Neuronal stem cell (in vitro differentiated cells): Measurements from ENCODE around the gene SERTAD2.
A peak's percentile ranks its signal among the peaks of the same experiment; 100 is the strongest.

Experiments
- DNase-seq: peaks from one replicate; pipeline ENCODE4 v3.0.0-alpha.2; 2013; ENCODE audit warnings: low spot score
- H2AFZ ChIP-seq: one replicate; pipeline ENCODE4 v1.6.1; 2013; ENCODE audit warnings: mild to moderate bottlenecking, low read length, inconsistent platforms
- H2AK5ac ChIP-seq: 2 replicates; pipeline ENCODE4 v1.6.1; 2013; ENCODE audit warnings: low read depth, mild to moderate bottlenecking, inconsistent platforms, low read length, moderate library complexity, mixed read lengths
- H2BK120ac ChIP-seq: 2 replicates; pipeline ENCODE4 v1.6.1; 2013; ENCODE audit warnings: low read depth, mild to moderate bottlenecking, inconsistent platforms, low read length, moderate library complexity, mixed read lengths
- H2BK12ac ChIP-seq: one replicate; pipeline ENCODE4 v1.6.1; 2013; ENCODE audit warnings: low read length, inconsistent platforms
- H2BK15ac ChIP-seq: 2 replicates; pipeline ENCODE4 v1.6.1; 2013; ENCODE audit warnings: mild to moderate bottlenecking, low read length, inconsistent platforms, mixed read lengths
- H2BK5ac ChIP-seq: one replicate; pipeline ENCODE4 v1.6.1; 2013; ENCODE audit warnings: inconsistent platforms, mild to moderate bottlenecking, low read length, moderate library complexity
- H3K14ac ChIP-seq: one replicate; pipeline ENCODE4 v1.6.1; 2013; ENCODE audit warnings: low read length, inconsistent platforms
- H3K18ac ChIP-seq: 2 replicates; pipeline ENCODE4 v1.6.1; 2013; ENCODE audit warnings: low read length, inconsistent platforms
- H3K23ac ChIP-seq: 2 replicates; pipeline ENCODE4 v1.6.1; 2013; ENCODE audit warnings: low read depth, mild to moderate bottlenecking, mixed read lengths, low read length, inconsistent platforms; ENCODE audit not compliant: poor library complexity
- H3K27ac ChIP-seq: replicated peaks from 3 replicates; pipeline ENCODE4 v1.5.1; 2013; ENCODE audit warnings: low read length, inconsistent platforms
- H3K27me3 ChIP-seq, 3 experiments: 2 replicates each; pipeline ENCODE4 v1.6.1; 2013; ENCODE audit warnings: low read length in 3 of 3, mild to moderate bottlenecking in 2 of 3, inconsistent platforms in 1 of 3, low read depth in 1 of 3, mixed read lengths in 1 of 3, moderate library complexity in 1 of 3; ENCODE audit not compliant: control insufficient read depth in 3 of 3, insufficient read depth in 3 of 3
- H3K36me3 ChIP-seq, 2 donors: replicated peaks in 1 of 2; 2 replicates each; pipeline ENCODE4 v1.6.1; 2013; ENCODE audit warnings: low read length in 2 of 2; ENCODE audit not compliant: control insufficient read depth in 2 of 2, insufficient read depth in 2 of 2
- H3K4ac ChIP-seq: 2 replicates; pipeline ENCODE4 v1.6.1; 2013; ENCODE audit warnings: inconsistent platforms, mild to moderate bottlenecking, low read length, moderate library complexity
- H3K4me1 ChIP-seq, 2 donors: 1 replicate in 1 of 2; 2 replicates in 1 of 2; pipeline ENCODE4 v1.6.1; 2013; ENCODE audit warnings: low read length in 2 of 2, low read depth in 1 of 2; ENCODE audit not compliant: control insufficient read depth in 2 of 2, insufficient read depth in 1 of 2
- H3K4me2 ChIP-seq: one replicate; pipeline ENCODE4 v1.6.1; 2013; ENCODE audit warnings: mild to moderate bottlenecking, low read length, inconsistent platforms; ENCODE audit not compliant: insufficient read depth, poor library complexity, severe bottlenecking
- H3K4me3 ChIP-seq, 2 donors: 2 replicates each; pipeline ENCODE4 v1.5.1; 2013; ENCODE audit warnings: low read length in 2 of 2, mild to moderate bottlenecking in 2 of 2, inconsistent platforms in 1 of 2, moderate library complexity in 1 of 2
- H3K79me1 ChIP-seq: one replicate; pipeline ENCODE4 v1.6.1; 2013; ENCODE audit warnings: low read depth, mild to moderate bottlenecking, inconsistent platforms, low read length, moderate library complexity
- H3K9ac ChIP-seq: one replicate; pipeline ENCODE4 v1.6.1; 2013; ENCODE audit warnings: mild to moderate bottlenecking, low read depth, low read length, inconsistent platforms; ENCODE audit not compliant: poor library complexity
- H3K9me3 ChIP-seq, 2 donors: replicated peaks in 1 of 2; 2 replicates each; pipeline versions ENCODE3 to v1.6.1; 2013; ENCODE audit warnings: low read length in 2 of 2, mild to moderate bottlenecking in 2 of 2, inconsistent platforms in 1 of 2, low read depth in 1 of 2, mixed read lengths in 1 of 2, moderate library complexity in 1 of 2; ENCODE audit not compliant: control insufficient read depth in 2 of 2, insufficient read depth in 1 of 2
- H4K8ac ChIP-seq: one replicate; pipeline ENCODE4 v1.6.1; 2013; ENCODE audit warnings: low read depth, mild to moderate bottlenecking, inconsistent platforms, low read length, moderate library complexity
- H4K91ac ChIP-seq: one replicate; pipeline ENCODE4 v1.6.1; 2013; ENCODE audit warnings: low read length, low read depth, mild to moderate bottlenecking, inconsistent platforms; ENCODE audit not compliant: poor library complexity
- WGBS, 2 donors: extraction: QIAGEN DNeasy Blood & Tissue Kit; methylation state at CpG; one replicate each; pipeline ENCODE4 v1.1.7; 2013; ENCODE audit warnings: missing lambda C conversion rate in 2 of 2, mixed read lengths in 1 of 2; ENCODE audit not compliant: insufficient read length in 2 of 2, insufficient replicate concordance in 1 of 2; ENCODE audit errors: extremely low coverage in 2 of 2; 5-methylcytosine and 5-hydroxymethylcytosine counted together

SERTAD2 gene

DNA sequence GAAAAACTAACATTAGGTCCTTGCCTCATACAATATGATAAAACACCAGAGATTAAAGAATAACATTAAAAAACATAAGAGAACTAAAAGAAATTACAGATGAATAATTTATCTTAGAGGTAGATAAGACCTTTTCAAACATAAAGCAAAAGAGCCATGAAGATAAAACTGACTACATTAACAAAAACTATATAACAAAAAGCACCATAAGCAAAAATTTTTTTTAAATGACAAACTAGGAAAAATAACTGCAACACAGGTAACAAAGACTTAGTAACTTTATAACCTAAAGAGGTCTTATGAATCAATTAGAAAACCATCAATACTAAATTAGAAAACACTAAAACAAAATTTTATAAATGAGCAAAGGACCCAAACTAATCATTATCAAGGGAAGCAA, 16.3 kb upstream of the SERTAD2 start:
- no peak overlapping the region for H2AFZ ChIP-seq
- no peak overlapping the region for H4K8ac ChIP-seq
- H2AK5ac ChIP-seq, result no peak overlapping the region
- H3K36me3 ChIP-seq, result no peaks in the 10 kb centered on the region
- H3K9me3 ChIP-seq, result no peaks in the 10 kb centered on the region
- no peak overlapping the region for H3K23ac ChIP-seq
- H3K4me3 ChIP-seq, result no peak overlapping the region
- peaks cover 0 to 6% of the 10 kb centered on the region in 2 donors for H3K4me1 ChIP-seq
- H2BK5ac ChIP-seq, result no peak overlapping the region
- H3K4ac ChIP-seq, result no peak overlapping the region
- H3K27ac ChIP-seq, result no peak overlapping the region
- no peaks in the 10 kb centered on the region for H3K79me1 ChIP-seq
- H2BK15ac ChIP-seq, result no peak overlapping the region
- H3K4me2 ChIP-seq, result no peak overlapping the region
- no peak overlapping the region for H4K91ac ChIP-seq
- no peaks in the 10 kb centered on the region for H3K27me3 ChIP-seq
- no peak overlapping the region for H2BK120ac ChIP-seq
- H3K9ac ChIP-seq, result no peak overlapping the region
- H3K18ac ChIP-seq, result no peak overlapping the region
- DNase-seq, result no peak
- no peak overlapping the region for H3K14ac ChIP-seq
- H2BK12ac ChIP-seq, result no peak overlapping the region

GRCh38 chr2:64669288-64669687, 15.6 kb upstream of the SERTAD2 start:
- Histone ChIP-seq H3K27ac (no peak overlapping the region), H3K4me2 (no peak overlapping the region), H3K14ac (no peak overlapping the region), H4K91ac (no peak overlapping the region), H2AFZ (no peak overlapping the region), H3K4ac (no peak overlapping the region), H2BK5ac (no peak overlapping the region), H3K79me1 (no peaks in the 10 kb centered on the region), H3K23ac (no peak overlapping the region), H3K9ac (no peak overlapping the region), H3K27me3 (no peaks in the 10 kb centered on the region), H2BK15ac (no peak overlapping the region), H3K18ac (no peak overlapping the region), H3K4me1 (peaks cover 0 to 6% of the 10 kb centered on the region in 2 donors), H2BK12ac (no peak overlapping the region), H2AK5ac (no peak overlapping the region), H3K36me3 (no peaks in the 10 kb centered on the region), H4K8ac (no peak overlapping the region), H3K4me3 (no peak overlapping the region), H3K9me3 (no peaks in the 10 kb centered on the region), H2BK120ac (no peak overlapping the region)
- no peak for DNase-seq
- no CpG with 5 or more reads among the region's 2 CpGs for WGBS, 2 donors

- H2BK120ac ChIP-seq, result no peak overlapping the region
- H3K79me1 ChIP-seq, result no peaks in the 10 kb centered on the region
- no peak overlapping the region for H4K91ac ChIP-seq
- WGBS, 2 donors, result no CpG with 5 or more reads among the region's 3 CpGs
- H3K4ac ChIP-seq, result no peak overlapping the region
- no peak overlapping the region for H3K27ac ChIP-seq
- no peak overlapping the region for H3K4me2 ChIP-seq
- H3K23ac ChIP-seq, result no peak overlapping the region
- no peak overlapping the region for H4K8ac ChIP-seq
- DNase-seq, result no peak
- H2BK15ac ChIP-seq, result no peak overlapping the region
- H2BK5ac ChIP-seq, result no peak overlapping the region
- no peak overlapping the region for H3K4me3 ChIP-seq
- peaks cover 0 to 6% of the 10 kb centered on the region in 2 donors for H3K4me1 ChIP-seq
- H3K9ac ChIP-seq, result no peak overlapping the region
- H3K27me3 ChIP-seq, result no peaks in the 10 kb centered on the region
- H3K36me3 ChIP-seq, result no peaks in the 10 kb centered on the region
- H3K9me3 ChIP-seq, result no peaks in the 10 kb centered on the region
- no peak overlapping the region for H2AK5ac ChIP-seq
- no peak overlapping the region for H3K18ac ChIP-seq
- no peak overlapping the region for H3K14ac ChIP-seq
- H2BK12ac ChIP-seq, result no peak overlapping the region
- H2AFZ ChIP-seq, result no peak overlapping the region
Observed at GRCh38 chr2:64668542-64668941, 14.8 kb upstream of the SERTAD2 start.

DNA sequence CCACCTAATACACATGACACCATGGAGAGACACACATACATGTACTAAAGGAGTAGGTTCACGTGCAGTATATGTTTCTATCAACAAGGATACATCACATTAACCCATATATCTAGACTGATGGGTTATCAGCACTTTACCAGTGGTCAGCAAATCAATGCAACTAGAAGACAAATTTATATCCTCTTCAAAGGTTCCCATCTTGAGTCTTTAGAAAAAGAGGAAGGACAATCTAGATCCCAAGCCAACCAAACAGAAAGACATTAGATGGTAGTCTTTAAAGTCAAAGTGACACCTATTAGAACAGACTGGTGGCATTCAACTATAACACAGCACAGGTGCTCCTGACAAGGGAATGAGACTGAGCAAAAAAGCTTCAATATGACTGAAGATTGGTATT, 13.8 kb upstream of the SERTAD2 start:
- DNase-seq, result no peak
- H2AFZ ChIP-seq, result peak overlapping the region; percentile 35
- H3K14ac ChIP-seq, result no peak overlapping the region
- WGBS, 2 donors, result no CpG with 5 or more reads among the region's 1 CpG
- no peak overlapping the region for H3K9ac ChIP-seq
- H4K91ac ChIP-seq, result no peak overlapping the region
- H3K4ac ChIP-seq, result no peak overlapping the region
- H4K8ac ChIP-seq, result no peak overlapping the region
- H3K36me3 ChIP-seq, result no peaks in the 10 kb centered on the region
- H3K4me2 ChIP-seq, result no peak overlapping the region
- no peak overlapping the region for H3K23ac ChIP-seq
- H2AK5ac ChIP-seq, result no peak overlapping the region
- H2BK15ac ChIP-seq, result no peak overlapping the region
- H2BK120ac ChIP-seq, result no peak overlapping the region
- H3K79me1 ChIP-seq, result no peaks in the 10 kb centered on the region
- no peak overlapping the region for H3K4me3 ChIP-seq
- H2BK5ac ChIP-seq, result no peak overlapping the region
- peaks cover 0 to 6% of the 10 kb centered on the region in 2 donors for H3K4me1 ChIP-seq
- no peak overlapping the region for H3K27ac ChIP-seq
- no peak overlapping the region for H3K18ac ChIP-seq
- H2BK12ac ChIP-seq, result no peak overlapping the region
- no peaks in the 10 kb centered on the region for H3K9me3 ChIP-seq
- H3K27me3 ChIP-seq, result no peaks in the 10 kb centered on the region
